GM19240 (cell line): ENCODE data around the gene NAT16.
"Not testable (repeated sequence)": the region's sequence is repeated elsewhere in the genome, so short reads cannot be mapped to it uniquely, and the experiment has no call there.

Source experiments
- DNase-seq: peaks from one replicate; pipeline ENCODE4 v3.0.0; 2011; ENCODE audit warnings: low spot score; ENCODE audit not compliant: insufficient read length

Gene NAT16

GRCh38 chr7:101202603-101202918 is 22.5 kb upstream of the NAT16 start:
- DNase-seq, result no peak

GRCh38 chr7:101201695-101202602 is 21.9 kb upstream of the NAT16 start:
- no peak for DNase-seq

GRCh38 chr7:101200862-101201599 is 20.9 kb upstream of the NAT16 start, which contains the start of gene MOGAT3:
MOGAT3 (minus strand) TSS chr7:101201036; CDS start chr7:101200854, 182 bp downstream.
- DNase-seq, result no peak

- DNase-seq, result no peak
These were observed 20.4 kb upstream of the NAT16 start for GRCh38 chr7:101200504-101200861.

- not testable (repeated sequence) for DNase-seq
These were observed 19.4 kb upstream of the NAT16 start for GRCh38 chr7:101199522-101199921.

- DNase-seq, result no peak
These were observed 18.4 kb upstream of the NAT16 start for GRCh38 chr7:101198476-101198875.

GRCh38 chr7:101197991-101198390 is 17.9 kb upstream of the NAT16 start:
- DNase-seq, result no peak

- DNase-seq, result no peak
These were observed 15.8 kb upstream of the NAT16 start for GRCh38 chr7:101195884-101196283.

- DNase-seq, result no peak
These were observed 9.0 kb upstream of the NAT16 start for GRCh38 chr7:101189109-101189508.

- no peak for DNase-seq
These were observed 6.8 kb upstream of the NAT16 start for GRCh38 chr7:101186844-101187428.

- no peak for DNase-seq
These were observed 6.1 kb upstream of the NAT16 start for GRCh38 chr7:101186194-101186593.

GRCh38 chr7:101185258-101185839 is 5.3 kb upstream of the NAT16 start:
- no peak for DNase-seq

- no peak for DNase-seq
These were observed 380 bp downstream of the NAT16 start for GRCh38 chr7:101179713-101180112.

- no peak for DNase-seq
These were observed 976 bp downstream of the NAT16 start for GRCh38 chr7:101179117-101179516.

GRCh38 chr7:101177644-101178043 is 2.4 kb downstream of the NAT16 start:
- DNase-seq, result no peak

- DNase-seq, result no peak
These were observed 4.4 kb downstream of the NAT16 start for GRCh38 chr7:101175664-101176063.

GRCh38 chr7:101174322-101174854 is 5.7 kb downstream of the NAT16 start:
- DNase-seq, result no peak

GRCh38 chr7:101173752-101174244 is 6.3 kb downstream of the NAT16 start:
- DNase-seq, result peak; percentile 73

- no peak for DNase-seq
These were observed 7.0 kb downstream of the NAT16 start for GRCh38 chr7:101172854-101173751.
